Skin of body (tissue), 2 donors: Measurements from ENCODE around the gene KCNC3. TPM values are rescaled to one million over a fixed set of nuclear protein-coding genes. Genes with fewer than 3 reads are reported as not detected.

Experiments used
- DNase-seq: peaks from one replicate; lab custom pipeline; 2025; lab: John Stamatoyannopoulos, UW
- total RNA-seq: library from RNA; depleted of rRNA; stranded (reverse); fragments of >200 nt; gene quantifications from one replicate; pipeline ENCODE4 v1.2.3, GENCODE V29; 2014

Gene KCNC3
- total RNA-seq, 1 donor from 2014 or later = 0.59 TPM

DNA sequence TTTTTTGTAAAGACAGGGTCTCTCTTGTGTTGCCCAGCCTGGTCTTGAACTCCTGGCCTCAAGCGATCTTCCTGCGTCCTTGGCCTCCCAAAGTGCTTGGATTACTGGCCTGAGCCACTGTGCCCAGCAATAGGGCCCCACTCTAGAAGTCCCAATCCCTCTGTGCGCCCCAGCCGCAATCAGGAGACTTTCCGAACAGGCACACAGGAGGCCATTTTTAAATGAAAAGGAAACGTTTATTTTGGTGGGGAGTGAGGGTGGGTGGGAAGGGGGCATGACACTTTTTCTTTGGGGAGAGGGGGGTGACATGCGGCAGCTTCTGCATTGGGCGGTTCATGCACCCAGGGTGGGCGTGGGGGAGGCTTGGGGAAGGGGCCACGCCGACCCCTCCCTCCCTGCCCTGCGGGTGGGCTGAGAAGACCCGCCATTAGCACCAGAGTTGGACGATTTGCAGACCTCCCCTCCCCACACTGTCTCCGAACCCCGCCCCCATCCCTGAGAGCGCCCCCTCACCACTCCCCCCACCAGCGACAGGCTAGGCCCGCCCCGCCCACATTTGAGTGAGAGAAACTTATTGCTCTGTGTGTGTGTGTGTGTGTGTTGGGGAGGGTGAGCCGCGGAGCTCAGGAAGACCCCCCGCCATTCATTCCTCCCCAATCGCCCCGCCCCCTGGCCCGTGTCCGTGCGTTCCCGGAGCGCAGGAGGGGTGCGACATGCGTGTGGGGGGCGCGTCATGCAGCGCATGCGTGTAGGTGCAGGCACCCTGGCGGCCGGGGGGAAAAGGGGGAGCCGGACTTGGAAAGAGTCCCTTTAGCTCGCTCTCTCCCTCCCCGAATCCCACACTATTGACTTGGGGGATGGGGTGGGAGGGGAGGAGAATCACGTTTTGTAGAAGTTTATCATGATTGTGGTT, 17.2 kb downstream of the KCNC3 start:
- DNase-seq = no peak

DNA sequence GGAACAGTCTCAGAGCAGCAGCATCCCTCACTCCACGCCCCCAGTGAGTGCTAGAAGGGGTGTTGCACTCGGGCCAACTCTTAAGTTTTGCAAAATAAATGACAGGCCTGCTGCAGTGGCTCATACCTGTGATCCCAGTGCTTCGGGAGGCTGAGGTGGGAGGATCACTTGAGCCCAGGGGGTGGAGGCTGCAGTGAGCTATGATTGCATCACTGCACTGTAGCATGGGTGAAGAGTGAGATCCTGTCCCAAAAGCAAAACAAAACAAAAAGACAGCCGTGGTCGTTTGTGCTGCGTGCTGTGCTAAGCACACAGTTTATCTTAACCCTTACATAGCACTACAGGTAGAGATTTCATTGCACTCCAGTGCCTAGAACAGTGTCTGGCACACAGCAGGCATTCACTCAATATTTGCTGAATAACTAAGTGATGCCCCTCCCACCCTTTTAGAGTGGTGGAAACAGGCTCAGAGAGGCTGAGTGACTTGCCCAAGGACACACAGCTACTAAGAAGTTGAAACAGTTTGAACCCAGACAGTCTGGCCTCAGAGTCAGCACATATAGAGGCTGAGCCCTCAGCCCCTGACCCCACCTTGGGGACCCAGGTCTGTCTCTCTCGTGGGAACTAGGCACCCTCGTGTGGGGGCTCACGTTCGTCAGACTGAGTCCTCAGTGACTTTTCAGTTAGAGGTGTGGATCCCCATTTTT, 18.3 kb downstream of the KCNC3 start:
- DNase-seq = no peak

DNA sequence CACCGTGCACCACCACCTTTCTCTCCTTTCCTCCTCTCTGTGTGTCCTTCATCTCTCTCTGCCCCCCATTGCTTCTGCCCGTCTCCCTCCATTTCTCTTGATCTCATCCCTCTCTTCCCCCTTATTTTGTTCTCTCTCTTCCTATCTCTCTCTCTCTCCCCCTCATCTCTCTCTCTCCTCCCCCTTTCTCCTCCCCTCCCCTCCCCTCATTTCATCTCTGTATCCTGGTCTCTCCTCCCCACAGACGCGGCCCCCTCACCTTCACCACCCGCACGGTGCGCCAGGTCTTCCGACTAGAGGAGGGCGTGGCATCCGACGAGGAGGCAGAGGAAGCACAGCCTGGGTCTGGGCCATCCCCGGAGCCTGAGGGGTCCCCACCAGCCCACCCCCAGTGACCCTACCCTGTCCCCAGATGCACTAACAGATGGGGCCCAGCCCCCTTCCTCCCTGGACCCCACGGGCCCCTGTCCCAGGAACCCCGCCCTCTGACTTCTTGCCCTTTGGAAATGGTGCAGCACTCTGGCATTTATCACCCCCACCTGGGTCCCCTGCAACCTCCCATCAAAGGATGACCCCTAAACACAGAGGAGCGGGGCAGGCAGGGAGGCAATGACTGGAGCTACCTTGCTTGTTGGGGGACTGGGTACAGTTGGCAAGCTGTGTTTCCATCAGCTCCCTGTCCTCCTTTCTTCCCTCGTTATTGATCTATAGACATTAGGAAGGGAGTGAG, 19.6 kb downstream of the KCNC3 start:
- no peak for DNase-seq

DNA sequence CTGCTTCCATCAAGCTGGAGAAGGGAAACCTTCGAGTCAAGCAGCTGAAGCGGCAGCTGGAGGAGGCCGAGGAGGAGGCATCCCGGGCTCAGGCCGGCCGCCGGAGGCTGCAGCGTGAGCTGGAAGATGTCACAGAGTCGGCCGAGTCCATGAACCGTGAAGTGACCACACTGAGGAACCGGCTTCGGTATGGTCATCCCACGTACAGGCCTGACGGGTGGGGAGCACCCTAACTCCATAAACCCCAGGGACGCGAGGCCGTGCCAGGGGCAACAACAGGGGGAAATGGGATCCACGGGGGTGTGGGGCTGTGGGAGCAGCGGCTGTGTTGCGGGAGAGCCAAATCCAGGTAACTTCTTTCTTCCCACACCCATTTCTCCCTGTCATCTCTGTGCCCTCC, 20.2 kb downstream of the KCNC3 start:
- DNase-seq = no peak

DNA sequence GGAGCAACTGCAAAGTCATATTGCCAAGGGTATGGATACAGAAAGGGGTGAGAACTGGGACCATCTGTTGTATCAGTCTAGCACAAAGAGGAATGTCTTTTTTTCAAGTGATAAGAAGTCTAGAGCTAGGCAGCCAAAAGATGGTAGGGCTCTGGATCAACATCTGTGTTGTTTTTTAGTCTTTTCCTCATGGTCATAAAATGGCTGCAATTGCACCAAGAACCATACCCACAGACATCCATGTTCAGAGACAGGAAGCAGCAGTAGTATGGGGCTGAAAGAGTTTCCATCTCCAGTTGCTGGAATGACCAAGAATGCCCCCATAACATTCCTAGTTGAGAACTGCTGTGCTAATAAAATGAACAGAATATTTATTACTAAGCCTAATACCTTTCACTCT, 25.6 kb downstream of the KCNC3 start:
- no peak for DNase-seq

DNA sequence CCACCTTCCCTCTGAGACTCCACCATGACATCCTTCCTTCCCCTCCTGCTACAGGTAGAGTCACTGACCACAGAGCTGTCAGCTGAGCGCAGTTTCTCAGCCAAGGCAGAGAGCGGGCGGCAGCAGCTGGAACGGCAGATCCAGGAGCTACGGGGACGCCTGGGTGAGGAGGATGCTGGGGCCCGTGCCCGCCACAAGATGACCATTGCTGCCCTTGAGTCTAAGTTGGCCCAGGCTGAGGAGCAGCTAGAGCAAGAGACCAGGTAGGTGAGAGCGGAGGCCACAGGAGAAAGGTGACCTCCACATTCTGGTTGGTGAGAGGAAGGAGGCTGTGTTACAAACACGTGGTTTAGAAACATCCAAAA, 27.6 kb downstream of the KCNC3 start:
- no peak for DNase-seq

DNA sequence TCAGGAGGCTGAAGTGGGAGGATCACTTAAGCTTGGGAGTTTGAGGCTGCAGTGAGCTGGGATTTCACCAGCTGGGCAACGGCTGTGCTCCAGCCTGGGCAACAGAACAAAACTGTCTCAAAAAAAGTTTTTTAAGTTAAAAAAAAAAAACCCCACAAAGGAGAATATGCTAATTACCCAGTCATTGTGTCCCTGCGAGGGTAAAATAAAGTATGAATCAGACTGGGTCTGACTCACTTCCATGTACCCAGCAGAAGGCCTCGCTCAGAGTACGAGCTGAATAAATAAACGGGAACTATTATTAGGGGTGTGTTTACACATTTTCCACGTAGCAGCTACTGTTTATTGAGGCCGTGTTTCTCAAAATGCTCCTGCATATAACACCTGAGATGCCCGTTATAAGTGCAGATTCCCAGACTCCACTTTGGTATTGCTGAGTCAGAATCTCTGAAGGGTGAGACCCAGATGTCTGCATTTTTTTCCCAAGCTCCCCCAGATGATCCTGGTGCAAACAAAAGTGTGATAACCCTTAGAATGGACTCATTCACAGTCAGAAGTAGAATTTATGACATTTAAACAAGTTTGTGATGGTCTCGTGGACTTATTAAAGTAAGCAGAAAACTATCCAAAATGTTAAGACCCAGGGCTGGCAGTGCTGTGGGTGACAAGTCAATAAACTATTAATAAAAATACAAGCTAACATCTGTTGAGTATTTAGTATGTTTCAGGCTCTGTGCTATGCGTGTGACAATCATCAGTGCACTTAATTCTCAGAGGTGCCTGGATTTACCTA, 28.2 kb downstream of the KCNC3 start:
- DNase-seq = no peak

DNA sequence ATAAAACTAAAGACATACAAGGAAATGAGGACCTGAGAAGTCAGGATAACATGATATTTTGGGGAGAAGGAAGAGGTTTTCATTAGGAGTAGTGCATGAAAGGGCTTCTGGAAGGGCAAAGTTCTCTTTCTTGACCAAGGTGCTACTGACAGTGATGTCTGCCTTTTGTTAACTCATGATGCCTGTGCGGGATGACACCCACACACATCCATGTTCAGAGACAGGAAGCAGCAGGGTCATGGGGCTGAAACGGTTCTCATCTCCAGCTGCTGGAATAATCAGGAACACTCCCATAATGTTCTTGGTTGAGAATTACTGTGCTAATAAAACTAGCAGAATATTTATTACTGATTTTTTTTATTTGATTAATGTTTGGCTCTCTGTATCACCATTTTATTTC, 29.1 kb downstream of the KCNC3 start:
- DNase-seq = no peak

DNA sequence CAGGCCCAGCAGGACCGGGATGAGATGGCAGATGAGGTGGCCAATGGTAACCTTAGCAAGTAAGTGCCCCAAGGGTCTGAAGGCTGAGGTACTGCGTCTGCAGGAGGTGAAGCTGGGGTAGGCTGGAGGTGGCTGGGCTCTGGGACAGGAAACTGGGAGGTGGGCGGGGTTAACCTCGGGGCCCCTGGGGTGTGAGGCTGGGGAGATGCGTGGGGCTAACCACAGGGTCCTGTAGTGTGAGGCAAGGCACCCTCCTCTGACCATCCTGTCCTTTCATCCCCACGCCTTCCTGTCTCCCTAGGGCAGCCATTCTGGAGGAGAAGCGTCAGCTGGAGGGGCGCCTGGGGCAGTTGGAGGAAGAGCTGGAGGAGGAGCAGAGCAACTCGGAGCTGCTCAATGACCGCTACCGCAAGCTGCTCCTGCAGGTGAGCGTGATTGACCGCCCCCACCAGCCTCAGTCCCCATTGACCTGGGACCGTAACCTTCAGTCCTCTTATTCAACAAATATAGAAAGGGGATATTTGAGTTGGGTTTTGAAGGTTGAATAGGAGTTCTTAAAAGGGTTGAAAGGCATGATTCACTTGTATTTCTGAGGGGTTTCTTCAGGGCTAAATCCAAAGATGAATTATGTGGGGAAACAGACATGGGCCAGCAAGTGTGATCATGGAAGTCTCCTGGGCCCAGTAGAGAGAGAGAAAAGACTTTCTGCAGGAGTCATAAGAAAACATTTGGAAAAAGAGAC, 35.7 kb downstream of the KCNC3 start:
- DNase-seq = no peak

DNA sequence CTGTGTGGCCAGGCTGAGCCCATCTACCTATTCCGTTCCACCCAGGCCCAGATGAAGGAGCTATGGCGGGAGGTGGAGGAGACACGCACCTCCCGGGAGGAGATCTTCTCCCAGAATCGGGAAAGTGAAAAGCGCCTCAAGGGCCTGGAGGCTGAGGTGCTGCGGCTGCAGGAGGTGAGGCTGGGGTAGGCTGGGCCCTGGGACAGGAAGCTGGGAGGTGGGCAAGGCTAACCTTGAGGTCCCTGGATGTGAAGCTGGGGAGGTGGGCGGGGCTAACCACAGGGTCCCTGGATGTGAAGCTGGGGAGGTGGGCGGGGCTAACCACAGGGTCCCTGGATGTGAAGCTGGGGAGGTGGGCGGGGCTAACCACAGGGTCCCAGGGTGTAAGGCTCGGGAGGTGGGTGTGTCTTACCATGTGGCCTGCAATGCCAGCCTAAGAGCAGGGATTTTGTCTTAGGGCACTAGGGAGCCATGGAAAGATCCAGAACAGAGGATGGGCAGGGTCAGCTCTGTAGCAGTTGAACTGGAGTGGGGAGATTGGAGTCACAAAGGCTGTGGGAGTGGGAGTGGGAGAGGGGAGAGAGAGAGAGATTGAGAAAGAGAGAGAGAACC, 36.9 kb downstream of the KCNC3 start:
- no peak for DNase-seq

DNA sequence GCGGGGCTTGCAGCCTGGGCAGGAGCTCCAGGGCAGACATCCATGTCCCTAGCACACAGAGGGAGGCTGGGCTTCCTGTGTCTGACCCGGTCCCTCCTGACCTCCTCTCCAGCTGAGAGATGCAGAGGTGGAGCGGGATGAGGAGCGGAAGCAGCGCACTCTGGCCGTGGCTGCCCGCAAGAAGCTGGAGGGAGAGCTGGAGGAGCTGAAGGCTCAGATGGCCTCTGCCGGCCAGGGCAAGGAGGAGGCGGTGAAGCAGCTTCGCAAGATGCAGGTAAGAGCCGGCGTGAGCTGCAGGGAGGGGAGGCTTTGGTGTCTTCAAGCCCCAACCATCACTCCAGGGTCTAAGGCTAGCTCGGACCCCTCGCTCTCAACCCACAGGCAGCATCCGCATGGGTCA, 38.4 kb downstream of the KCNC3 start:
- DNase-seq = no peak

DNA sequence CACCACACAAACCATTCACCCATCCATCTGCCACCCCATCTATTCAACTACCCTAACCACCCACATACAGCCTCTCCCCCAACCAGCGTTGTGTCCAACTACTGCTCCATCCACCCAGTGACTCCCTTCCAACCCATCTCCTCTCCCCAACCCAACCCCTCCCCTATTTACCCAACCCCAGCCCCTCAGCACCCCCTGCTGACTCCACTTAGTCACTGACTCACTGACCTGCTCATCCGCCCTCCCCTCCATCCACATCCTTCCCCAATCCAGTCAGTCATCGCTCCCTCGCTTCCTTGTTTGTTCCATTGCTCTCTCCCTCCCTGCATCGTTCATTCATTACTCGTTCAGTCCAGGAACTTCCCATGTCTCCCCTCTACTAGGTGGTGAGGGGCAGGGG, 39.2 kb downstream of the KCNC3 start:
- DNase-seq = no peak

DNA sequence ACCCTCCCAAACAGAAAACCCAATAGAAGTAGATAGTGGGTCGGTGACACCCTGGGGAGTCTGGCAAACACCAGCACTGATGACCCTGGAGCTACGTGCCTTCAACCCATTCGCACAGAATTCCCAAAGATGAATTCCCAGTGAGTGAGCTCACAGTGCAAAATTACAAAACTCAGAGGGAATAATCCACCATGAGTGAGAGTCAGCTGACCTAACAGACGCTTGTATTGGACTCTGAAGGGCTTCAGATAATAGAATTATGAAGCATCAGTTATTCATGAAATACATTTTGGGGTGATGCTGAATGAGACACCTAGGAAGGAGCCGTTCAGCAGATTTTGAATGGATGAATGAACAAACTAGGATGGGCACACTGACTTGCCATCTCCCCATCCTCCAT, 40.2 kb downstream of the KCNC3 start:
- no peak for DNase-seq

DNA sequence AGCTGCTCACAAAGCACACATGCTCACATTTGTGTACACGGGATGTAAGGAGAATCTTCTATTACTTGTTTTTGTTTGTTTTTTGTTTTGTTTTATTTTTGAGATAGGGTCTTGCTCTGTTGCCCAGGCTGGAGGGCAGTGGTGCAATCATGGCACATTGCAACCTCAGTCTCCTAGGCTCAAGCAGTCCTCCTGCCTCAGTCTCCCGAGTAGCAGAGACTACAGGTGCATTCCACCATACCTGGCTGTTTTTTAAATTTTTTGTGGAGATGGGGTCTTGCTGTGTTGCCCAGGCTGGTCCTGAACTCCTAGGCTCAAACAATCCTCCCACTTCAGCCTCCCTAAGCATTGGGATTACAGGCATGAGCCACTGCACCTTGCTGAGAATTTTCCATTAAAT, 41.8 kb downstream of the KCNC3 start:
- no peak for DNase-seq

DNA sequence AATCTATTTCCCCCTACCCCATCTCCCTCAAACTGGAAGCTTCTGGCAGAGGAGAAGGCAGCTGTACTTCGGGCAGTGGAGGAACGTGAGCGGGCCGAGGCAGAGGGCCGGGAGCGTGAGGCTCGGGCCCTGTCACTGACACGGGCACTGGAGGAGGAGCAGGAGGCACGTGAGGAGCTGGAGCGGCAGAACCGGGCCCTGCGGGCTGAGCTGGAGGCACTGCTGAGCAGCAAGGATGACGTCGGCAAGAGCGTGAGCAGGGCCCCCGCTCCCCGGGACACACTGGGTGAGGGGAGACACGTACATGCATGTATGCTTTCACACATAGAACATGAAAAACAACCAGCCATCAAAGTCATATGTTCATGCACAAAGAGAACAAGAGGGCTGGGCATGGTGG, 42.7 kb downstream of the KCNC3 start:
- no peak for DNase-seq

DNA sequence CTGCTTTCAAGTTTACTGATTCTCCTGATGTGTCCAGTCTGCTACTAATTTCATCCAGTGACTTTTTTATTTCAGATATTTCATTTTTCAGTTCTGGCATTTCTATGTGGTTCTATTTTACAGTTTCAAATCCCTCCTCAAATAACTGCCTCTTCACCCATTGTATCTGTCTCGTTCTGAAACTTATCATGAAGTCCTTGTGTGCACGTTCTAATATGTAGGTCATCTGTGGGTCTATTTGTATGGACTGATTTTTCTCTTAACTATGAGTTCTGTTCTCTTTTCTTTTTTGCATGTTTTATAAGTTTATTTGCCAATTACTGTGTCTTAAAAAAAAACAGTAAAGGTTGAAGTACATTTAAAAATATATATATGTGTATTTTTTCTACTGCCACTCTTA, 43.3 kb downstream of the KCNC3 start:
- no peak for DNase-seq

DNA sequence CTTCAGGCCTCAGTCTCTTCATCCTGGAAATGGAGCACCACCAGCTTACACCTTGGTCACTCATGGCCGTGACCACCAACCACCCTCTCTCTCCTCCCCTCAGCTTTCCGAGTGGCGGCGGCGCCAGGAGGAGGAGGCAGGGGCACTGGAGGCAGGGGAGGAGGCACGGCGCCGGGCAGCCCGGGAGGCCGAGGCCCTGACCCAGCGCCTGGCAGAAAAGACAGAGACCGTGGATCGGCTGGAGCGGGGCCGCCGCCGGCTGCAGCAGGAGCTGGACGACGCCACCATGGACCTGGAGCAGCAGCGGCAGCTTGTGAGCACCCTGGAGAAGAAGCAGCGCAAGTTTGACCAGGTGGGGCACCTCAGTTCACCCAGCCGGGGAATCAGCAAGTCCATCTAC, 47.7 kb downstream of the KCNC3 start:
- DNase-seq = no peak

DNA sequence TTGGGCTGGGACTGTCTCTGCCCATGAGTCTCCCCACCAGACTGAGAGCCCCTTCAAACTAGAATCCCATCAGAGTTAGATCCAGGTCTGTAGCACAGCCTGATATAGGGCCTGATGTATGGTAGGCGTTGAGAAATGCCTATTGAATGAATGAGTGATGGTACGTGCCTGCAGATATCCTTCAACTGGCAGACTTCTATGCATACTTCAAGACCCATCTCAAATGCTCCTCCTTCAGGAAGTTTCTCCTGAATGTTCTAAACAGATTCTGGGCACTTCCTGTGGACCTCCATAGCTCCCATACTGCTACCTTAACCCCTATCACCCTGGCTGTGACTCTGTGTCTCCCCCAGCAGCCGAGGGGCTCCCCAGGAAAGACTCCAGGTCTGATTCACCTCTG, 48.2 kb downstream of the KCNC3 start:
- no peak for DNase-seq

DNA sequence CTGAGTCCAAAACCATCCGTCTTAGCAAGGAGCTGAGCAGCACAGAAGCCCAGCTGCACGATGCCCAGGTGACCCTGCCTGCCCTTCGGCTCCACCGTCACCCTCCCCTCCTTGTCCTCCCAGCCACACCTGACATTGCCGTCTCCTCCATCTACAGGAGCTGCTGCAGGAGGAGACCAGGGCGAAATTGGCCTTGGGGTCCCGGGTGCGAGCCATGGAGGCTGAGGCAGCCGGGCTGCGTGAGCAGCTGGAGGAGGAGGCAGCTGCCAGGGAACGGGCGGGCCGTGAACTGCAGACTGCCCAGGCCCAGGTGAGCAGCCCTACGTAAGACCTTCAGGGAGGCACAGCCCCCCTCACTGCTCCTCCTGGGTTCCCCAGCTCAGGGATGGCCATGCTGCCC, 49.1 kb downstream of the KCNC3 start:
- DNase-seq = no peak

DNA sequence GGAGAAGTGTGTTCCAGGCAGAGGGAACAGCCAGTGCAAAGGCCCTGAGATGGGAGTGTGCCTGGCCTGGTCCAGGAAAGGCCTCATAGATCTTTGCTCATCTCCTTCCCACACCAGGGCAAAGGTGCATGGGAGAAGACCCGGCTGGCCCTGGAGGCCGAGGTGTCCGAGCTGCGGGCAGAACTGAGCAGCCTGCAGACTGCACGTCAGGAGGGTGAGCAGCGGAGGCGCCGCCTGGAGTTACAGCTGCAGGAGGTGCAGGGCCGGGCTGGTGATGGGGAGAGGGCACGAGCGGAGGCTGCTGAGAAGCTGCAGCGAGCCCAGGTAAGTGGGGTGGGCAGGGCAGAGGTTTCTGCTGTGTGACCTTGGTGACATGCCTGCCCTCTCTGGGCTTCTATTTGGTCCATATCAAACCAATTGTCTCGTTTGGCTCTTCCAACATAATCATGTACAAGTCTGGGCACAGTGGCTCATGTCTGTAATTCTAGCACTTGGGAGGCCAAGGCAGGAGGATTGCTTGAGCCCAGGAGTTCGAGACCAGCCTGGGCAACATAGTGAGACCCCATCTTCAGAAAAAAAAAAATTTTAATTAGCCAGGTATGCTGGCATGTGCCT, 51.1 kb downstream of the KCNC3 start:
- DNase-seq = no peak
